H9 (cell line): ENCODE results near the gene IRF4. TPM values are rescaled to one million over a fixed set of nuclear protein-coding genes. Genes with fewer than 3 reads are reported as not detected.

Experiments used
- DNase-seq: peaks from one replicate; pipeline ENCODE4 v3.0.0-alpha.2; 2017
- H2AFZ ChIP-seq: one replicate; pipeline ENCODE4 v1.6.1; 2013; ENCODE audit warnings: mild to moderate bottlenecking, low read length, control low read depth, moderate library complexity
- H2AK5ac ChIP-seq: 2 replicates; pipeline ENCODE4 v1.6.1; 2013; ENCODE audit warnings: low read length, control low read depth, mixed read lengths; ENCODE audit not compliant: insufficient read length
- H2BK120ac ChIP-seq: one replicate; pipeline ENCODE4 v1.6.1; 2013; ENCODE audit warnings: low read depth, mild to moderate bottlenecking, low read length, control low read depth, inconsistent platforms; ENCODE audit not compliant: poor library complexity, severe bottlenecking
- H2BK12ac ChIP-seq: 2 replicates; pipeline ENCODE4 v1.6.1; 2013; ENCODE audit warnings: low read length, control low read depth, mixed read lengths, low read depth; ENCODE audit not compliant: insufficient read length
- H2BK15ac ChIP-seq: 2 replicates; pipeline ENCODE4 v1.6.1; 2013; ENCODE audit warnings: low read depth, low read length, control low read depth
- H2BK20ac ChIP-seq: one replicate; pipeline ENCODE4 v1.6.1; 2013; ENCODE audit warnings: low read depth, mild to moderate bottlenecking, low read length, control low read depth, inconsistent platforms; ENCODE audit not compliant: poor library complexity, severe bottlenecking
- H2BK5ac ChIP-seq: 2 replicates; pipeline ENCODE4 v1.6.1; 2013; ENCODE audit warnings: low read length, control low read depth, mixed read lengths; ENCODE audit not compliant: insufficient read length
- H3K14ac ChIP-seq: 2 replicates; pipeline ENCODE4 v1.6.1; 2013; ENCODE audit warnings: low read length, control low read depth; ENCODE audit not compliant: insufficient read depth
- H3K18ac ChIP-seq: 2 replicates; pipeline ENCODE4 v1.6.1; 2013; ENCODE audit warnings: low read depth, mild to moderate bottlenecking, mixed read lengths, low read length, control low read depth; ENCODE audit not compliant: insufficient read length
- H3K23ac ChIP-seq: 2 replicates; pipeline ENCODE4 v1.6.1; 2013; ENCODE audit warnings: low read length, control low read depth, mixed read lengths, low read depth; ENCODE audit not compliant: insufficient read length
- H3K23me2 ChIP-seq: 2 replicates; pipeline ENCODE4 v1.6.1; 2013; ENCODE audit warnings: low read depth, mild to moderate bottlenecking, mixed read lengths, low read length, control low read depth; ENCODE audit not compliant: insufficient read length, poor library complexity, severe bottlenecking
- H3K27ac ChIP-seq: 2 replicates; pipeline ENCODE4 v1.5.1; 2013; ENCODE audit warnings: low read length, control low read depth, mixed read lengths, low read depth; ENCODE audit not compliant: insufficient read length
- H3K27me3 ChIP-seq: 2 replicates; pipeline ENCODE4 v1.6.1; 2013; ENCODE audit warnings: low read length, control low read depth, inconsistent platforms; ENCODE audit not compliant: insufficient read depth
- H3K4ac ChIP-seq: 2 replicates; pipeline ENCODE4 v1.6.1; 2013; ENCODE audit warnings: low read depth, mild to moderate bottlenecking, control low read depth, inconsistent platforms, low read length, moderate library complexity
- H3K4me1 ChIP-seq: 2 replicates; pipeline ENCODE4 v1.6.1; 2013; ENCODE audit warnings: low read length, control low read depth, inconsistent platforms; ENCODE audit not compliant: insufficient read depth
- H3K4me2 ChIP-seq: 2 replicates; pipeline ENCODE4 v1.6.1; 2013; ENCODE audit warnings: low read length, control low read depth, mixed read lengths; ENCODE audit not compliant: insufficient read length, insufficient read depth
- H3K56ac ChIP-seq: 2 replicates; pipeline ENCODE4 v1.6.1; 2013; ENCODE audit warnings: low read depth, mild to moderate bottlenecking, mixed read lengths, low read length, control low read depth; ENCODE audit not compliant: insufficient read length
- H3K79me1 ChIP-seq: 2 replicates; pipeline ENCODE4 v1.6.1; 2013; ENCODE audit warnings: low read depth, mild to moderate bottlenecking, moderate library complexity, low read length, control low read depth, inconsistent platforms; ENCODE audit not compliant: insufficient read depth, poor library complexity, severe bottlenecking
- H3K79me2 ChIP-seq: 2 replicates; pipeline ENCODE4 v1.6.1; 2013; ENCODE audit warnings: low read length, control low read depth, inconsistent platforms; ENCODE audit not compliant: insufficient read depth
- H3K9ac ChIP-seq: 2 replicates; pipeline ENCODE4 v1.6.1; 2013; ENCODE audit warnings: low read length, control low read depth, mixed read lengths; ENCODE audit not compliant: insufficient read length; ENCODE audit errors: extremely low read depth
- H3K9me3 ChIP-seq: one replicate; pipeline ENCODE4 v1.6.1; 2013; ENCODE audit warnings: low read depth, low read length, inconsistent platforms; ENCODE audit not compliant: control insufficient read depth
- H3T11ph ChIP-seq: one replicate; pipeline ENCODE4 v1.6.1; 2013; ENCODE audit warnings: mild to moderate bottlenecking, low read length, control low read depth, inconsistent platforms
- H4K20me1 ChIP-seq: one replicate; pipeline ENCODE4 v1.6.1; 2013; ENCODE audit not compliant: control insufficient read depth, insufficient read length, insufficient read depth
- H4K5ac ChIP-seq: 2 replicates; pipeline ENCODE4 v1.6.1; 2013; ENCODE audit warnings: low read depth, mild to moderate bottlenecking, mixed read lengths, low read length, control low read depth; ENCODE audit not compliant: insufficient read length
- H4K8ac ChIP-seq: replicated peaks from 2 replicates; pipeline ENCODE4 v1.6.1; 2013; ENCODE audit warnings: low read length, control low read depth, mixed read lengths, low read depth; ENCODE audit not compliant: insufficient read length
- H4K91ac ChIP-seq: 2 replicates; pipeline ENCODE4 v1.6.1; 2013; ENCODE audit warnings: low read depth, mild to moderate bottlenecking, moderate library complexity, mixed read lengths, low read length, control low read depth; ENCODE audit not compliant: insufficient read length
- H3K27ac Mint-ChIP-seq, 3 experiments: 2 replicates in 2 of 3; 3 replicates in 1 of 3; pipeline ENCODE4 v1.8.0; 2020 to 2021; ENCODE audit warnings: mixed read lengths in 3 of 3, mild to moderate bottlenecking in 1 of 3, moderate library complexity in 1 of 3
- H3K27me3 Mint-ChIP-seq: 2 replicates; pipeline ENCODE4 v1.8.0; 2021; ENCODE audit warnings: low read depth, mild to moderate bottlenecking, moderate library complexity, mixed read lengths
- H3K36me3 Mint-ChIP-seq, 3 experiments: 2 replicates in 2 of 3; 3 replicates in 1 of 3; pipeline ENCODE4 v1.8.0; 2020 to 2021; ENCODE audit warnings: low read depth in 3 of 3, mixed read lengths in 3 of 3; ENCODE audit not compliant: insufficient read depth in 1 of 3
- H3K4me1 Mint-ChIP-seq, 2 experiments: 2 replicates each; pipeline ENCODE4 v1.8.0; 2020; ENCODE audit warnings: mixed read lengths in 2 of 2
- H3K4me3 Mint-ChIP-seq, 2 experiments: 2 replicates in 1 of 2; 3 replicates in 1 of 2; pipeline ENCODE4 v1.8.0; 2020 to 2021; ENCODE audit warnings: mild to moderate bottlenecking in 2 of 2, mixed read lengths in 2 of 2, moderate library complexity in 1 of 2
- H3K9me3 Mint-ChIP-seq, 2 experiments: 2 replicates in 1 of 2; 3 replicates in 1 of 2; pipeline ENCODE4 v1.8.0; 2020; ENCODE audit warnings: mild to moderate bottlenecking in 2 of 2, mixed read lengths in 2 of 2, moderate library complexity in 1 of 2
- WGBS: extraction: QIAGEN DNeasy Blood & Tissue Kit; methylation state at CpG from one replicate; pipeline ENCODE4 v1.1.7; 2013; ENCODE audit warnings: missing lambda C conversion rate, low lambda C conversion rate, mixed read lengths; ENCODE audit not compliant: insufficient read length; ENCODE audit errors: extremely low coverage; 5-methylcytosine and 5-hydroxymethylcytosine counted together
- total RNA-seq: library from RNA; stranded (reverse); gene quantifications from 2 replicates; pipeline ENCODE4 v1.2.1, GENCODE V29; 2021
- TF ChIP-seq, protein P1 (sequence below): fragments of 200-600 bp; sonication (generic); conservative IDR thresholded peaks from 3 replicates; pipeline ENCODE4 v1.8.0; 2021; ENCODE audit warnings: antibody characterized with exemption, mild to moderate bottlenecking

Gene IRF4
- total RNA-seq, 1 experiment from 2014 or later = 0.31 TPM

DNA sequence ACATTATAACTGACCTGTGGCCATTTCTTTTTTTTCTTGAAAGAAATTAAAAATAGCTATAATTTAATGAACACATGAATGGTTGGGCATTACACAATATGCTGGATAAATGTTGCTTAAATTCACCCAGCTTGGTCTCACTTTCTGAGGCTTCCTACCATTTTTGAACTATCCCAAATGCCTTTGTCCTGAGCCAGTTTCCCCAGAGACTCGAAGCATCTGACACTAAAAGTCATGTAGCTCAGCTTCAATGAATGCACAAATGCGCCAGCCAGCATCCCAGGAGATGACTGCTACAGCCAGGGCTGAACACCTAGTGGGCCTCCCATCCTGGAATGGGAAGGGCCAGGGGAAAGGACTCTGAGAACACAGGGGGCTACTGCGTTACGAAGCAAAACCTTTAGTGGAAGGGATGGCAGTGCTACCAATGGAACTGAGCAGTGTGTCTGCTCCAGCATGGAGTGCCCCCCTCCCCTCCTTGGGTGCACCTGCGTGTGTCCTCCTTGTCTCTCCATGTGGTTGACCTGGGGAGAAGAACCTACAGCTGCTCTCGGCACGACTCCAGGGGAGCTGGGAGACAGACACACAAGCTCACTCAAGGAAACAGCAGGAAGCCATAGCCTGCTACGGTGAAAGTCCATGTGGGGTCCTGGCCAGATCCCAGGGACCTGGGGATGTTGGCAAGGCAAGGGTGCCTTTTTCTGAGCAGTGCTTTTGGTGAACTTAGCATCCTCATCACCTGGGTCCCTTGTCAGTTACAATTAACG, 60.9 kb downstream of the IRF4 start:
- H3K27me3 ChIP-seq = no peaks in the 10 kb centered on the region
- no peak overlapping the region for H4K8ac ChIP-seq

More for the DNA sequence above, 60.9 kb downstream of the IRF4 start:
- no peak overlapping the region for H3K27ac Mint-ChIP-seq
- H3K4me1 Mint-ChIP-seq = peaks cover 7 to 9% of the 10 kb centered on the region in 2 experiments
- Histone ChIP-seq H2BK20ac (no peak overlapping the region), H3K4me1 (no peaks in the 10 kb centered on the region; the same call in 1 of the 2 replicates), H4K91ac (no peak overlapping the region), H3K27ac (no peak overlapping the region), H3K23ac (no peak overlapping the region), H3K4ac (no peak overlapping the region), H2BK15ac (no peak overlapping the region), H3K56ac (no peak overlapping the region), H2AFZ (no peak overlapping the region), H2AK5ac (no peak overlapping the region), H3K79me2 (no peaks in the 10 kb centered on the region), H3K14ac (no peak overlapping the region), H3K79me1 (no peaks in the 10 kb centered on the region), H3K9ac (no peak overlapping the region), H4K20me1 (no peaks in the 10 kb centered on the region), H3T11ph (no peak overlapping the region), H4K5ac (no peak overlapping the region), H3K9me3 (peaks cover 6% of the 10 kb centered on the region), H3K23me2 (no peaks in the 10 kb centered on the region), H2BK120ac (no peak overlapping the region), H2BK12ac (no peak overlapping the region), H3K18ac (no peak overlapping the region), H2BK5ac (no peak overlapping the region), H3K4me2 (no peak overlapping the region)
- TF ChIP-seq, protein P1, sequence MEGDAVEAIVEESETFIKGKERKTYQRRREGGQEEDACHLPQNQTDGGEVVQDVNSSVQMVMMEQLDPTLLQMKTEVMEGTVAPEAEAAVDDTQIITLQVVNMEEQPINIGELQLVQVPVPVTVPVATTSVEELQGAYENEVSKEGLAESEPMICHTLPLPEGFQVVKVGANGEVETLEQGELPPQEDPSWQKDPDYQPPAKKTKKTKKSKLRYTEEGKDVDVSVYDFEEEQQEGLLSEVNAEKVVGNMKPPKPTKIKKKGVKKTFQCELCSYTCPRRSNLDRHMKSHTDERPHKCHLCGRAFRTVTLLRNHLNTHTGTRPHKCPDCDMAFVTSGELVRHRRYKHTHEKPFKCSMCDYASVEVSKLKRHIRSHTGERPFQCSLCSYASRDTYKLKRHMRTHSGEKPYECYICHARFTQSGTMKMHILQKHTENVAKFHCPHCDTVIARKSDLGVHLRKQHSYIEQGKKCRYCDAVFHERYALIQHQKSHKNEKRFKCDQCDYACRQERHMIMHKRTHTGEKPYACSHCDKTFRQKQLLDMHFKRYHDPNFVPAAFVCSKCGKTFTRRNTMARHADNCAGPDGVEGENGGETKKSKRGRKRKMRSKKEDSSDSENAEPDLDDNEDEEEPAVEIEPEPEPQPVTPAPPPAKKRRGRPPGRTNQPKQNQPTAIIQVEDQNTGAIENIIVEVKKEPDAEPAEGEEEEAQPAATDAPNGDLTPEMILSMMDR = no peak
- WGBS = no CpG with 5 or more reads among the region's 9 CpGs
- peak; percentile 14 for DNase-seq
- H3K36me3 Mint-ChIP-seq = peaks cover 3 to 22% (median 11%) of the 10 kb centered on the region in 3 experiments; a peak in 6 of 7 replicates
- peaks cover 21 to 26% of the 10 kb centered on the region in 2 experiments for H3K9me3 Mint-ChIP-seq
- no peak overlapping the region for H3K4me3 Mint-ChIP-seq
- H3K27me3 Mint-ChIP-seq = no peaks in the 10 kb centered on the region
